Measurements from ENCODE around the gene TCF4. TPM values are rescaled to one million over a fixed set of nuclear protein-coding genes. Genes with fewer than 3 reads are reported as not detected.

TCF4 gene
- total RNA-seq, 2 experiments from 2014 or later = 75.9 to 76.0 TPM

- H2AFZ ChIP-seq (ENCODE audit: low read length) = no peak overlapping the region
- H3K36me3 ChIP-seq (ENCODE audit: insufficient read depth, low read length) = no peaks in the 10 kb centered on the region
These were observed 388.6 kb downstream of the TCF4 start for GRCh38 chr18:55199291-55199963.

GRCh38 chr18:55195863-55196262 lies 392.1 kb downstream of the TCF4 start:
- H4K20me1 ChIP-seq (ENCODE audit: insufficient read depth, low read length) = no peaks in the 10 kb centered on the region
- H3K4me3 ChIP-seq (ENCODE audit: low read depth, low read length, poor library complexity, severe bottlenecking) = no peak overlapping the region
- TF ChIP-seq EZH2phosphoT487 (IDR thresholded peaks at IDR 0.05; ENCODE audit: borderline replicate concordance, low read depth, low read length) = no peak
- no peak for TF ChIP-seq CTCF (conservative IDR thresholded peaks at IDR 0.05; ENCODE audit: low read length)
- H3K9me3 ChIP-seq (ENCODE audit: low read length) = no peaks in the 10 kb centered on the region
- BruUV-seq (replicated peaks) = no TSS peak
- no peak overlapping the region for H3K4me2 ChIP-seq (ENCODE audit: low read length)
- CTCF ChIA-PET (ENCODE audit: unreplicated experiment) = no interaction called here
- H3K4me1 ChIP-seq (ENCODE audit: insufficient read depth, low read length, poor library complexity, severe bottlenecking) = no peaks in the 10 kb centered on the region
- no peaks in the 10 kb centered on the region for H3K36me3 ChIP-seq (ENCODE audit: insufficient read depth, low read length)
- H3K27ac ChIP-seq (ENCODE audit: low read depth, low read length, poor library complexity, severe bottlenecking) = no peak overlapping the region
- no peak overlapping the region for H2AFZ ChIP-seq (ENCODE audit: low read length)
- POLR2A ChIA-PET = no interaction called here
- H3K79me2 ChIP-seq (ENCODE audit: insufficient read depth, low read depth, low read length) = no peaks in the 10 kb centered on the region
- H3K9me2 ChIP-seq (ENCODE audit: insufficient read depth, low read length) = no peaks in the 10 kb centered on the region
- intact Hi-C loops (cut with micrococcal nuclease; ENCODE audit: unreplicated experiment) = no loop called here
- DNase-seq (ENCODE audit: low spot score) = no peak

More at GRCh38 chr18:55199291-55199963, 388.6 kb downstream of the TCF4 start:
- Histone ChIP-seq H3K27ac (ENCODE audit: low read depth, low read length, poor library complexity, severe bottlenecking) (no peak overlapping the region), H3K9me3 (ENCODE audit: low read length) (no peaks in the 10 kb centered on the region), H3K4me2 (ENCODE audit: low read length) (no peak overlapping the region), H4K20me1 (ENCODE audit: insufficient read depth, low read length) (no peaks in the 10 kb centered on the region), H3K79me2 (ENCODE audit: insufficient read depth, low read depth, low read length) (no peaks in the 10 kb centered on the region), H3K4me1 (ENCODE audit: insufficient read depth, low read length, poor library complexity, severe bottlenecking) (no peaks in the 10 kb centered on the region), H3K4me3 (ENCODE audit: low read depth, low read length, poor library complexity, severe bottlenecking) (no peak overlapping the region), H3K9me2 (ENCODE audit: insufficient read depth, low read length) (no peaks in the 10 kb centered on the region)
- TF ChIP-seq CTCF (conservative IDR thresholded peaks at IDR 0.05; ENCODE audit: low read length) (no peak), EZH2phosphoT487 (IDR thresholded peaks at IDR 0.05; ENCODE audit: borderline replicate concordance, low read depth, low read length) (no peak)
- no peak for DNase-seq (ENCODE audit: low spot score)
- BruUV-seq (replicated peaks) = no TSS peak
- ChIA-PET POLR2A (no interaction called here), CTCF (ENCODE audit: unreplicated experiment) (no interaction called here)
- intact Hi-C loops (cut with micrococcal nuclease; ENCODE audit: unreplicated experiment) = no loop called here

GRCh38 chr18:55189972-55190371 lies 398.0 kb downstream of the TCF4 start:
- ChIA-PET POLR2A (no interaction called here), CTCF (ENCODE audit: unreplicated experiment) (no interaction called here)
- Histone ChIP-seq H3K4me2 (ENCODE audit: low read length) (no peak overlapping the region), H3K4me1 (ENCODE audit: insufficient read depth, low read length, poor library complexity, severe bottlenecking) (no peaks in the 10 kb centered on the region), H2AFZ (ENCODE audit: low read length) (no peak overlapping the region), H3K27ac (ENCODE audit: low read depth, low read length, poor library complexity, severe bottlenecking) (no peak overlapping the region), H3K36me3 (ENCODE audit: insufficient read depth, low read length) (no peaks in the 10 kb centered on the region), H3K4me3 (ENCODE audit: low read depth, low read length, poor library complexity, severe bottlenecking) (no peak overlapping the region), H4K20me1 (ENCODE audit: insufficient read depth, low read length) (no peaks in the 10 kb centered on the region), H3K9me3 (ENCODE audit: low read length) (no peaks in the 10 kb centered on the region), H3K9me2 (ENCODE audit: insufficient read depth, low read length) (no peaks in the 10 kb centered on the region), H3K79me2 (ENCODE audit: insufficient read depth, low read depth, low read length) (no peaks in the 10 kb centered on the region)
- intact Hi-C loops (cut with micrococcal nuclease; ENCODE audit: unreplicated experiment) = no loop called here
- no peak for DNase-seq (ENCODE audit: low spot score)
- TF ChIP-seq CTCF (conservative IDR thresholded peaks at IDR 0.05; ENCODE audit: low read length) (no peak), EZH2phosphoT487 (IDR thresholded peaks at IDR 0.05; ENCODE audit: borderline replicate concordance, low read depth, low read length) (no peak)
- BruUV-seq (replicated peaks) = no TSS peak

All from OCI-LY7 (cell line).